SK-N-SH (cell line): ENCODE measurements around the gene BCAS3. TPM values are rescaled to one million over a fixed set of nuclear protein-coding genes. Genes with fewer than 3 reads are reported as not detected.

Source experiments
- CTCF ChIA-PET: fragments of 300-600, 350-600 bp; formaldehyde crosslinking; extraction: SDS; loops from one replicate; lab custom pipeline; 2021; lab: Yijun Ruan, JAX
- POLR2A ChIA-PET: fragments of 350-600 bp; sonication (Branson Sonifier 250); formaldehyde crosslinking; extraction: SDS; loops from one replicate; lab custom pipeline; 2020; ENCODE audit warnings: antibody characterized with exemption, inconsistent platforms; lab: Yijun Ruan, JAX
- DNase-seq: peaks from one replicate; pipeline ENCODE4 v3.0.0; 2012
- H2AFZ ChIP-seq: fragments of 200-600 bp; sonication (generic); 2 replicates; pipeline ENCODE4 v1.8.1; 2016; ENCODE audit warnings: antibody characterized with exemption, mild to moderate bottlenecking, low read depth
- H3F3A ChIP-seq: fragments of 200-600 bp; sonication (generic); replicated peaks from 2 replicates; pipeline ENCODE3; 2016; ENCODE audit warnings: antibody characterized with exemption, mild to moderate bottlenecking; ENCODE audit not compliant: insufficient read depth
- H3K27ac ChIP-seq, 2 experiments: fragments of 200-500 bp in 1 of 2; fragments of 200-600 bp in 1 of 2; sonication (Bioruptor generic) in 1 of 2; sonication (generic), shearing (Covaris generic) in 1 of 2; 2 replicates each; pipeline versions ENCODE4 v1.5.1 to v1.6.1; 2014 to 2016; ENCODE audit warnings: low read depth in 2 of 2, inconsistent platforms in 1 of 2, low read length in 1 of 2, mild to moderate bottlenecking in 1 of 2, mixed read lengths in 1 of 2
- H3K27me3 ChIP-seq: fragments of 200-600 bp; sonication (generic), shearing (Covaris generic); 2 replicates; pipeline ENCODE4 v1.6.1; 2016; ENCODE audit warnings: mixed run types; ENCODE audit not compliant: insufficient read depth
- H3K36me3 ChIP-seq, 2 experiments: fragments of 200-500 bp in 1 of 2; fragments of 200-600 bp in 1 of 2; sonication (Bioruptor generic) in 1 of 2; sonication (generic) in 1 of 2; replicated peaks in 1 of 2; 2 replicates each; pipeline versions ENCODE3 to v1.5.1; 2014 to 2016; ENCODE audit warnings: low read length in 1 of 2, mild to moderate bottlenecking in 1 of 2; ENCODE audit not compliant: insufficient read depth in 2 of 2, control insufficient read depth in 1 of 2
- H3K4me1 ChIP-seq, 2 experiments: fragments of 200-500 bp in 1 of 2; fragments of 200-600 bp in 1 of 2; sonication (Bioruptor generic) in 1 of 2; sonication (generic), shearing (Covaris generic) in 1 of 2; 2 replicates each; pipeline versions ENCODE4 v1.5.1 to v1.6.1; 2014 to 2016; ENCODE audit warnings: low read depth in 1 of 2, low read length in 1 of 2, mixed run types in 1 of 2; ENCODE audit not compliant: insufficient read depth in 2 of 2, control insufficient read depth in 1 of 2
- H3K4me2 ChIP-seq: fragments of 200-600 bp; sonication (generic), shearing (Covaris generic); 2 replicates; pipeline ENCODE4 v1.6.1; 2017; ENCODE audit warnings: mixed run types
- H3K4me3 ChIP-seq, 2 experiments: fragments of 200-500 bp in 1 of 2; fragments of 200-600 bp in 1 of 2; sonication (Bioruptor generic) in 1 of 2; sonication (generic), shearing (Covaris generic) in 1 of 2; 2 replicates each; pipeline versions ENCODE4 v1.5.1 to v1.8.1; 2014 to 2016; ENCODE audit warnings: low read depth in 2 of 2, inconsistent platforms in 1 of 2, low read length in 1 of 2, mild to moderate bottlenecking in 1 of 2, mixed read lengths in 1 of 2, moderate library complexity in 1 of 2
- H3K79me2 ChIP-seq: fragments of 200-600 bp; sonication (generic); 2 replicates; pipeline ENCODE4 v1.8.1; 2017; ENCODE audit warnings: mild to moderate bottlenecking; ENCODE audit not compliant: insufficient read depth
- H3K9ac ChIP-seq: fragments of 200-600 bp; sonication (generic); 2 replicates; pipeline ENCODE4 v1.6.1; 2017; ENCODE audit warnings: mixed run types
- H3K9me2 ChIP-seq: fragments of 200-600 bp; sonication (generic); 2 replicates; pipeline ENCODE4 v1.6.1; 2017; ENCODE audit warnings: mixed run types
- H3K9me3 ChIP-seq: fragments of 200-600 bp; sonication (generic); 2 replicates; pipeline ENCODE4 v1.6.1; 2017; ENCODE audit warnings: mixed run types, mild to moderate bottlenecking, moderate library complexity
- H4K20me1 ChIP-seq: fragments of 200-600 bp; sonication (generic); 2 replicates; pipeline ENCODE4 v1.6.1; 2017; ENCODE audit warnings: mild to moderate bottlenecking, mixed run types; ENCODE audit not compliant: insufficient read depth
- CTCF ChIP-seq: fragments of 200-600 bp; sonication (generic); IDR thresholded peaks from 2 replicates; pipeline ENCODE4 v1.6.1; 2017; ENCODE audit warnings: antibody characterized with exemption, mild to moderate bottlenecking, moderate library complexity
- EP300 ChIP-seq, 2 experiments: IDR thresholded peaks; 2 replicates each; pipeline versions ENCODE4 v1.4.0 to v1.6.1; 2012; ENCODE audit warnings: borderline replicate concordance in 1 of 2, low read depth in 1 of 2, low read length in 1 of 2
- FOSL2 ChIP-seq: IDR thresholded peaks from 2 replicates; pipeline ENCODE4 v1.4.0; 2012; ENCODE audit warnings: low read depth, mild to moderate bottlenecking, moderate library complexity, borderline replicate concordance
- GATA2 ChIP-seq: sonication (generic); formaldehyde crosslinking; IDR thresholded peaks from 2 replicates; pipeline ENCODE4 v1.5.0; 2020; ENCODE audit warnings: mild to moderate bottlenecking, missing genetic modification reagents
- JUND ChIP-seq: IDR thresholded peaks from 2 replicates; pipeline ENCODE4 v1.4.0; 2012
- MEF2A ChIP-seq: IDR thresholded peaks from 2 replicates; pipeline ENCODE4 v1.4.0; 2012; ENCODE audit warnings: low read depth, borderline replicate concordance
- NRF1 ChIP-seq: IDR thresholded peaks from 2 replicates; pipeline ENCODE4 v1.6.1; 2012; ENCODE audit warnings: low read depth, mild to moderate bottlenecking, low read length
- TAF1 ChIP-seq: IDR thresholded peaks from 2 replicates; pipeline ENCODE4 v1.6.1; 2012; ENCODE audit warnings: low read depth, mild to moderate bottlenecking, low read length, moderate library complexity, borderline replicate concordance
- TCF12 ChIP-seq: IDR thresholded peaks from 2 replicates; pipeline ENCODE4 v1.4.0; 2012
- YY1 ChIP-seq: IDR thresholded peaks from 2 replicates; pipeline ENCODE4 v1.4.0; 2012; ENCODE audit warnings: low read depth, mild to moderate bottlenecking
- WGBS: methylation state at CpG from one replicate; pipeline ENCODE4 v1.1.6; 2017; ENCODE audit warnings: low lambda C conversion rate; 5-methylcytosine and 5-hydroxymethylcytosine counted together
- polyA plus RNA-seq, 3 experiments: library from polyadenylated mRNA; depleted of rRNA; stranded (reverse); fragments of >200 nt; gene quantifications; 2 replicates each; pipeline ENCODE4 v1.2.3, GENCODE V29; 2012
- TF ChIP-seq, protein P1 (sequence below): fragments of 150-350 bp; IDR thresholded peaks from 2 replicates; pipeline ENCODE4 v1.6.1; 2017; ENCODE audit warnings: antibody characterized with exemption, low read length, low read depth, borderline replicate concordance
- TF ChIP-seq, protein P2 (sequence below): IDR thresholded peaks from 2 replicates; pipeline ENCODE4; 2012

BCAS3 gene
- polyA plus RNA-seq, 1 of the 3 experiments (the other 2 are of a cell fraction), result 5.9 TPM

DNA sequence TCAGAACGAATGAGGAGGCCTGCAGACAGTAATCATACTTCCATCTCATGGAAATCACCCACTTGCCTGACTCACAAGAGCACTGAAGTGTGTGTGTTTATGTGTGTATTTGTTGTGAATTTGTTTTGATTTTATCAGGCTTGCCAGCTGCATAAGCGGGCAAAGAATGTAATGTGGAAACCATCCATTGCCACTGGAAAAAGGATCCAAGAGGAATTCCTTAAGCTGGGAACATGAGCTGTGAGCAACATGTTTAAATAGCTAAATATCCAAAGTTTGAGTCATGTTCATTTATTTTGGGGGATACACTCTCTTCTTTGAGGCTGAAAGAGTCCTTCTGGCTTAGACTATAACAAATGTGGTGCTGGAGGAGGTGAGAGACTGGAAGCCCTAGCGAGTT is 523.6 kb downstream of the BCAS3 start (continued):
- no peak for TF ChIP-seq TAF1
- TF ChIP-seq MEF2A, result peak; percentile 64; the same call in 1 of the 2 replicates
- TF ChIP-seq GATA2 (CRISPR knock-in tag), result peak; percentile 88
- no peak for TF ChIP-seq NRF1
- TF ChIP-seq, protein P1, sequence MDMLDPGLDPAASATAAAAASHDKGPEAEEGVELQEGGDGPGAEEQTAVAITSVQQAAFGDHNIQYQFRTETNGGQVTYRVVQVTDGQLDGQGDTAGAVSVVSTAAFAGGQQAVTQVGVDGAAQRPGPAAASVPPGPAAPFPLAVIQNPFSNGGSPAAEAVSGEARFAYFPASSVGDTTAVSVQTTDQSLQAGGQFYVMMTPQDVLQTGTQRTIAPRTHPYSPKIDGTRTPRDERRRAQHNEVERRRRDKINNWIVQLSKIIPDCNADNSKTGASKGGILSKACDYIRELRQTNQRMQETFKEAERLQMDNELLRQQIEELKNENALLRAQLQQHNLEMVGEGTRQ, result no peak
- no peak for TF ChIP-seq CTCF
- TF ChIP-seq YY1, result no peak

- Histone ChIP-seq H3K36me3 (no peaks in the 10 kb centered on the region), H4K20me1 (no peaks in the 10 kb centered on the region), H2AFZ (no peak overlapping the region), H3K9me2 (no peaks in the 10 kb centered on the region), H3K4me3 (no peak overlapping the region), H3F3A (peaks cover 24% of the 10 kb centered on the region), H3K27me3 (no peaks in the 10 kb centered on the region), H3K9me3 (no peaks in the 10 kb centered on the region), H3K27ac (peak overlapping the region in 1 of 2 experiments; percentile 90; a peak in 3 of 4 replicates), H3K4me1 (peaks cover 18 to 20% of the 10 kb centered on the region in 2 experiments; a peak in 3 of 4 replicates), H3K4me2 (no peak overlapping the region), H3K9ac (no peak overlapping the region), H3K79me2 (no peaks in the 10 kb centered on the region)
- no peak for DNase-seq
- CTCF ChIA-PET, result interaction anchor here (0.6 to 1.2 kb wide), 2 partner anchors 166 to 230 kb away, joined by 3 read pairs; no protein-coding TSS in a partner anchor
- WGBS, result 67% methylated on average over 2 of the region's 2 CpGs
- POLR2A ChIA-PET, result no interaction called here
- TF ChIP-seq YY1 (no peak; the same call in 1 of the 2 replicates), FOSL2 (peak; percentile 68; the same call in 1 of the 2 replicates), MEF2A (peak; percentile 31; the same call in 1 of the 2 replicates), JUND (peak; percentile 66), CTCF (no peak), EP300 (IDR thresholded peaks at IDR 0.05; ENCODE audit: borderline replicate concordance in 1 of 2, low read depth in 1 of 2, low read length in 1 of 2) (peak in 1 of 2 experiments; percentile 40; a peak in 1 of 4 replicates), TCF12 (peak; percentile 61)
- TF ChIP-seq, protein P2, sequence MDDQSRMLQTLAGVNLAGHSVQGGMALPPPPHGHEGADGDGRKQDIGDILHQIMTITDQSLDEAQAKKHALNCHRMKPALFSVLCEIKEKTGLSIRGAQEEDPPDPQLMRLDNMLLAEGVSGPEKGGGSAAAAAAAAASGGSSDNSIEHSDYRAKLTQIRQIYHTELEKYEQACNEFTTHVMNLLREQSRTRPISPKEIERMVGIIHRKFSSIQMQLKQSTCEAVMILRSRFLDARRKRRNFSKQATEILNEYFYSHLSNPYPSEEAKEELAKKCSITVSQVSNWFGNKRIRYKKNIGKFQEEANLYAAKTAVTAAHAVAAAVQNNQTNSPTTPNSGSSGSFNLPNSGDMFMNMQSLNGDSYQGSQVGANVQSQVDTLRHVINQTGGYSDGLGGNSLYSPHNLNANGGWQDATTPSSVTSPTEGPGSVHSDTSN, result peak; percentile 32; the same call in 1 of the 2 replicates
- TF ChIP-seq, all 33 proteins: peak for 6
These were observed 524.9 kb downstream of the BCAS3 start for GRCh38 chr17:61202564-61202963.
